CD14-positive monocyte (primary cell): ENCODE data around the gene PHC3. TPM values are rescaled to one million over a fixed set of nuclear protein-coding genes. Genes with fewer than 3 reads are reported as not detected.

ENCODE experiments used
- DNase-seq, 3 donors: peaks; one replicate each; pipeline ENCODE4 v3.0.0-alpha.2; 2011 to 2022
- H2AFZ ChIP-seq: 2 replicates; pipeline ENCODE4 v1.6.0; 2012; ENCODE audit warnings: mild to moderate bottlenecking, low read depth, low read length, inconsistent platforms; ENCODE audit not compliant: insufficient read depth, poor library complexity, severe bottlenecking
- H3K27ac ChIP-seq, 2 donors: 1 replicate in 1 of 2; 2 replicates in 1 of 2; pipeline ENCODE4 v1.5.1; 2012 to 2013; ENCODE audit warnings: low read length in 2 of 2, control low read depth in 1 of 2, inconsistent platforms in 1 of 2, low read depth in 1 of 2, mild to moderate bottlenecking in 1 of 2
- H3K27me3 ChIP-seq, 2 donors: one replicate each; pipeline versions ENCODE4 v1.6.0 to v1.6.1; 2011 to 2013; ENCODE audit warnings: low read length in 2 of 2; ENCODE audit not compliant: control insufficient read depth in 2 of 2, insufficient read depth in 2 of 2
- H3K36me3 ChIP-seq, 2 donors: replicated peaks in 1 of 2; 1 replicate in 1 of 2; 2 replicates in 1 of 2; pipeline versions ENCODE4 v1.5.1 to v1.6.1; 2012 to 2013; ENCODE audit warnings: low read length in 2 of 2, control low read depth in 1 of 2, inconsistent platforms in 1 of 2, mild to moderate bottlenecking in 1 of 2; ENCODE audit not compliant: insufficient read depth in 2 of 2, control insufficient read depth in 1 of 2
- H3K4me1 ChIP-seq, 2 donors: 1 replicate in 1 of 2; 2 replicates in 1 of 2; pipeline versions ENCODE4 v1.5.1 to v1.6.1; 2012 to 2013; ENCODE audit warnings: low read length in 2 of 2, control low read depth in 1 of 2, inconsistent platforms in 1 of 2, mild to moderate bottlenecking in 1 of 2, moderate library complexity in 1 of 2; ENCODE audit not compliant: insufficient read depth in 2 of 2, control insufficient read depth in 1 of 2
- H3K4me2 ChIP-seq: replicated peaks from 2 replicates; pipeline ENCODE3; 2012; ENCODE audit warnings: low read length, moderate library complexity, mild to moderate bottlenecking; ENCODE audit not compliant: poor library complexity, severe bottlenecking; ENCODE audit errors: extremely low read depth
- H3K4me3 ChIP-seq, 3 experiments: fragments of 200-600 bp in 1 of 3; sonication (generic) in 1 of 3; replicated peaks in 1 of 3; 1 replicate in 2 of 3; 2 replicates in 1 of 3; pipeline ENCODE4 v1.5.1; 2011 to 2013; ENCODE audit warnings: low read length in 3 of 3, mild to moderate bottlenecking in 3 of 3, control low read depth in 2 of 3, low read depth in 2 of 3, inconsistent platforms in 1 of 3, moderate library complexity in 1 of 3
- H3K79me2 ChIP-seq: 2 replicates; pipeline ENCODE4 v1.6.0; 2012; ENCODE audit warnings: mild to moderate bottlenecking, control low read depth, inconsistent platforms, low read length, moderate library complexity; ENCODE audit not compliant: insufficient read depth
- H3K9ac ChIP-seq: 2 replicates; pipeline ENCODE4 v1.6.0; 2017; ENCODE audit warnings: low read length, mild to moderate bottlenecking; ENCODE audit not compliant: insufficient read depth, poor library complexity, severe bottlenecking
- H3K9me3 ChIP-seq, 2 donors: replicated peaks in 1 of 2; 1 replicate in 1 of 2; 2 replicates in 1 of 2; pipeline versions ENCODE4 v1.5.1 to v1.6.1; 2012 to 2013; ENCODE audit warnings: low read length in 2 of 2, control low read depth in 1 of 2; ENCODE audit not compliant: control insufficient read depth in 1 of 2, insufficient read depth in 1 of 2
- H4K20me1 ChIP-seq: 2 replicates; pipeline ENCODE4 v1.6.0; 2012; ENCODE audit warnings: mild to moderate bottlenecking, low read length, control low read depth, moderate library complexity; ENCODE audit not compliant: insufficient read depth
- H3K27ac Mint-ChIP-seq, 7 donors: one replicate each; pipeline ENCODE4 v1.8.0; 2020; ENCODE audit warnings: mild to moderate bottlenecking in 7 of 7, mixed read lengths in 7 of 7, moderate library complexity in 6 of 7, inconsistent platforms in 2 of 7
- H3K27me3 Mint-ChIP-seq, 3 donors: one replicate each; pipeline ENCODE4 v1.8.0; 2021 to 2022; ENCODE audit warnings: low read depth in 3 of 3, mild to moderate bottlenecking in 3 of 3, mixed read lengths in 3 of 3, moderate library complexity in 3 of 3, inconsistent platforms in 1 of 3
- H3K36me3 Mint-ChIP-seq, 2 donors: one replicate each; pipeline ENCODE4 v1.8.0; 2020; ENCODE audit warnings: mixed read lengths in 2 of 2, inconsistent platforms in 1 of 2, mild to moderate bottlenecking in 1 of 2
- H3K4me1 Mint-ChIP-seq: one replicate; pipeline ENCODE4 v1.8.0; 2020; ENCODE audit warnings: mild to moderate bottlenecking, mixed read lengths
- H3K4me3 Mint-ChIP-seq, 2 donors: one replicate each; pipeline ENCODE4 v1.8.0; 2020; ENCODE audit warnings: mild to moderate bottlenecking in 2 of 2, mixed read lengths in 2 of 2, moderate library complexity in 1 of 2
- H3K9me3 Mint-ChIP-seq, 7 donors: one replicate each; pipeline ENCODE4 v1.8.0; 2020 to 2022; ENCODE audit warnings: mixed read lengths in 7 of 7, mild to moderate bottlenecking in 6 of 7, moderate library complexity in 6 of 7, inconsistent platforms in 2 of 7
- CTCF ChIP-seq: fragments of 200-600 bp; IDR thresholded peaks from one replicate; pipeline ENCODE4 v1.8.0; 2022; ENCODE audit warnings: antibody characterized with exemption, mild to moderate bottlenecking
- WGBS: methylation state at CpG from one replicate; pipeline ENCODE4 v1.1.5; 2013; ENCODE audit warnings: missing lambda C conversion rate; ENCODE audit not compliant: insufficient coverage; 5-methylcytosine and 5-hydroxymethylcytosine counted together
- intact Hi-C, 2 donors: fragments of 100-400 bp; cut with micrococcal nuclease; formaldehyde crosslinking; loops; one replicate each; pipeline versions ENCODE4 v1.15.0 to v1.15.1; 2023
- polyA plus RNA-seq, 3 donors: library from polyadenylated mRNA; depleted of rRNA in 1 of 3; unstranded in 2 of 3; stranded (reverse) in 1 of 3; fragments of 300-500 nt in 2 of 3; fragments of >200 nt in 1 of 3; fragmentation: Illumina TruSeq in 2 of 3; gene quantifications; 1 replicate in 2 of 3; 2 replicates in 1 of 3; pipeline ENCODE4 v1.2.3, GENCODE V29; 2012 to 2021

PHC3 gene
- polyA plus RNA-seq, 3 donors = 7.5 to 26.1 (median 12.6) TPM

- Histone ChIP-seq H3K9me3 (no peaks in the 10 kb centered on the region), H2AFZ (no peak overlapping the region), H3K79me2 (peaks cover 5% of the 10 kb centered on the region), H3K4me1 (peaks cover 13 to 14% of the 10 kb centered on the region in 2 donors), H3K27me3 (no peaks in the 10 kb centered on the region), H3K36me3 (no peaks in the 10 kb centered on the region), H4K20me1 (no peaks in the 10 kb centered on the region), H3K27ac (no peak overlapping the region), H3K4me2 (no peak overlapping the region), H3K4me3 (no peak overlapping the region), H3K9ac (no peak overlapping the region)
- intact Hi-C loops = loop anchor here in 1 of 2 donors (10.0 kb wide), 1 partner anchor 130 kb away; the partner anchor contains the start of gene SKIL
- H3K36me3 Mint-ChIP-seq = no peaks in the 10 kb centered on the region
- H3K27ac Mint-ChIP-seq = no peak overlapping the region
- no peak for DNase-seq
- no peak overlapping the region for H3K4me3 Mint-ChIP-seq
- H3K4me1 Mint-ChIP-seq = peaks cover 19% of the 10 kb centered on the region
- no peaks in the 10 kb centered on the region for H3K9me3 Mint-ChIP-seq
- H3K27me3 Mint-ChIP-seq = peaks cover 0 to 2% (median 0%) of the 10 kb centered on the region in 3 donors
- TF ChIP-seq CTCF = no peak
- no CpG with 5 or more reads among the region's 1 CpG for WGBS
Measured at GRCh38 chr3:170225166-170225565, 43.6 kb upstream of the PHC3 start.

GRCh38 chr3:170222647-170223541 is 41.4 kb upstream of the PHC3 start:
- no peaks in the 10 kb centered on the region for H4K20me1 ChIP-seq
- H3K27me3 ChIP-seq = no peaks in the 10 kb centered on the region
- no peaks in the 10 kb centered on the region for H3K9me3 ChIP-seq
- 2% methylated on average over 30 of the region's 42 CpGs for WGBS
- peaks cover 0 to 3% (median 2%) of the 10 kb centered on the region in 3 donors for H3K27me3 Mint-ChIP-seq
- peaks cover 18% of the 10 kb centered on the region for H3K4me1 Mint-ChIP-seq
- peak overlapping the region; percentile 92 for H3K4me2 ChIP-seq
- H3K4me3 ChIP-seq = peak overlapping the region; percentile 60 to 93 (median 89)
- no peaks in the 10 kb centered on the region for H3K79me2 ChIP-seq
- peaks cover 13 to 14% of the 10 kb centered on the region in 2 donors for H3K4me1 ChIP-seq
- H3K36me3 ChIP-seq = no peaks in the 10 kb centered on the region
- H3K27ac Mint-ChIP-seq = peak overlapping the region in 6 of 7 donors; percentile 2 to 73 (median 27)
- peak; percentile 14 for TF ChIP-seq CTCF
- H3K36me3 Mint-ChIP-seq = no peaks in the 10 kb centered on the region
- peak in 2 of 3 donors; percentile 14 to 25 for DNase-seq
- H2AFZ ChIP-seq = peak overlapping the region; percentile 93
- H3K27ac ChIP-seq = peak overlapping the region in 1 of 2 donors; percentile 98
- peak overlapping the region; percentile 87 to 95 for H3K4me3 Mint-ChIP-seq
- peak overlapping the region; percentile 85 for H3K9ac ChIP-seq
- H3K9me3 Mint-ChIP-seq = no peaks in the 10 kb centered on the region
- intact Hi-C loops = loop anchor here in 1 of 2 donors (10.0 kb wide), 1 partner anchor 132 kb away; the partner anchor contains the start of gene SKIL
